HG03378 (cell line): ENCODE data around the gene COPZ1.
"Not testable (repeated sequence)": the region's sequence is repeated elsewhere in the genome, so short reads cannot be mapped to it uniquely, and the experiment has no call there.

Source experiments
- ATAC-seq: cut with Tn5 transposase; IDR thresholded peaks from one replicate; pipeline ENCODE4 v1.9.1; 2021; ENCODE audit warnings: mild to moderate bottlenecking, moderate library complexity; ENCODE audit not compliant: unreplicated experiment

The COPZ1 gene

DNA sequence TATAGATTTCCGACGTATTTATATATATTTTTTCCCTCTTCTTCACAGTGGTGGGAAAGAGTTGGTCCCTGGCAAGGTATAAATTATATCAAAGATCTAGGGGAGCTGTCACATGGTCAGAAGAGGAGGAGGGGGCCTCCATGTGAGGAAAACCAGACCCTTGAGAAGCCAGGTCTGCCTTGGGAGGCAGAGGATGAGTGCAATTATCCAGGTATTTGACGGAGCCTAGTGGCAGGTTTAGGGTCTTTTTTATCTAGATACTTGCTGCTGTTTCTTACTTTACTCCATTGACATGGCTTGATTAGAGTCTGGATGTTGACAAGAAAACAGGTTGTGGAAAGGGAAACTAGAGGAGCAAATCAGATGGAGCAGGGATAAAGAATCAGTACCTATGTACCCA is 5.5 kb downstream of the COPZ1 start:
- no peak for ATAC-seq

DNA sequence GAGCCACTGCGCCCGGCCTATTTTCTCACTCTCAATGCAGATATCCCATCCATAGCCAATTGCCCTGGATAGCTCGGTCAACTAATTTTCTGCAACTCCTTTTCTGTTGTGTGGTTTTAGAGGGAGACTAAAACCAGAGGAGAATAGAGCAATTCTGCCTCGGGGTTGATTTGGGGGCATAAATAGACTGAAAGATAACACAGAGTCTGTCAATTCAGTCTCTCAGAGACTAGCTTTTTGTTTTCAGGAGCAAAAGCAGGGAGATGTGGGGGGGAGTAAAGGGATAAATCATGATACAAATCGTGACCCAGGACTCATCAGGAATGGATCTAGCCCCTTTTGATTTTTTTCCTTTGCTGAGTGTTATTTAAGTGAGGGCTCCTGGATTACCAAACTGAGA is 6.5 kb downstream of the COPZ1 start:
- no peak for ATAC-seq

DNA sequence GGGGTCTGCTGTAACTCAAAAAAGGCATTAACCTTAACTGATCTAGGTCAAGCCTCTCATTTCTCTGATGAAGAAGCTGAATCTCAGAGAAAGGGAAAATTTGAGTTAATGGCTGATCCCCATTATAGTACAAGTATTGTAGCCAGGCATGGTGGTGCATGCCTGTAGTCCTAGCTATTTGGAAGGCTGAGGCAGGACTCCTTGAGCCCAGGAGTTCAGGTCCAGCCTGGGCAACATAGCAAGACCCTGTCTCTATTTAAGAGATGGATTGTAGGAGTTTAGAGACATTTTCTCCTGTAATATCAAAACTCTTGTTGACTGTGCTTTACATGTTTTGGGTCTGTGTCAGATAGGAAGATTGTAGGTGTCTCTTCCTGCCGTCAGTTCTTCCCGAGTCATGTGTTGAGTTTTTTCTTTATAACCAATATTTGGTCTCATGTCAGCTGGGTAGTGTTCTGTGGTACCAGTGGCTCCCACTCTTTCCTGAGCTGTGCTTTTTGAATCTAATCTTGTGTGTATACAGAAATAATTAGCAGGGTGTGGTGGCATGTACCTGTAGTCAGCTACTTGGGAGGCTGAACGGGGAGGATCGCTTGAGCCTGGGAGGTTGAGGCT is 8.6 kb downstream of the COPZ1 start:
- ATAC-seq, result no peak

DNA sequence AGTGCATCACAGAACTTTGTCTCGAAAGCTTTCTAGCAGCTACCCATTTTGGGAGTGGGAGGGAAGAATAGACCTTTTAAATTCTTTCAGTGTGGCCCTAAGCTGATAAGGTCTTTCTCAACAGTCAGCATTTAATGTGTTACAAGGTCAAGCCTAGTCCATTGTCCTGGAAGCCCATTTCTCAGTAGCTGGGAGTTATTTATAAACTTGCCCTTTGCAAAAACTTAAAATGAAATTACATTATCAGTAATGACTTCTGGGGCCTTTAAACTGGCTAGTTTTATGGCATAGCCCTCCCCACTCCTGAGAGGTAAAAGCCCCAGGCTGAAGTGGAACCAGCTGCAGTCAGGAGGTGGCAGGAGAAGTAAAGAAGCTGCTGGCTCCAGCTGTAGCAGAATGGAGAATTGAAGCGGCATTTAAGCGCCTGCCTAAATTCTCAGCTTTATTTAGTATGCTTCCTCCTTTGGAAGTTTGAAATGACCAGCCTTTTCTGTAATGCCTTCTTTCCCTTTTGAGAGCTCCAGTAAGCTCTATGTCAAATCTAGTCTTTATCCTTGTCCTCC is 12.4 kb downstream of the COPZ1 start:
- no peak for ATAC-seq

DNA sequence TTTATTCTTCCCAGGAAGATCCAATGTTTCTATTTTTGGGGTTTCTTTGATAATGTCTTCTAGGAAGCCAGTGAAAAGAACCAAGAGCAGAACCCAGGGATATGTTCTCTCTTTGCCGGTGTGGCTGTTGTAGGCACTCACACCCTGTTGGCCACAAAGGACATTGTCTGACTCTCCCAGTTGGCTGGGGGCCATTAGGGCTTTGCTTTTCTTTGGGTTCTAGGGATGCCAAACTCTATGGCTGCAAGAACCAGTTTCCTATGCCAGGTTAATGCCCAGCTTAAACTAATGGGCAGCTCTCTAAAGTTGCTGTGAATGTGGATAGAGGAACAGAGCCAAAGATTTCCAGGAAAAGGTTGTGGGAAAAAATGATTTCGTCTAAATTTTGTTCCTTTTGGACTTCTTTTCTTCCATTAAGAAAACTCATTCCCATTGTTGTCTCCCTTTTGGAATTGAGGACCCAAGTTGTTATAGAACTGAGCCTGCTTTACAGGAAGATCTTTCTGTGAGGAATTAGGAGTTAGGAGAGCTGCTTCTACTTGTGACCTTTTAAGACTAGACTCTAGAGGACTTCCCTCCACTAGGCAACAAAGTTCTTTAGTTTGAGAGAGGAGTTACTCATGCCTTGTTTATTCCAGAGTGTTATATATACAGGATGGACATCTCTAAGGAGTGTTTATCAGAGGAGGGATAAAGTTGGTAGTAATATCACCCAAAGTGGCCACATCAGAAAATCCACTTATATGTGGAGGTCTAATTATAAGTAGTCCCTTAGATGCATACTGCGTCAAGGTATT is 13.1 kb downstream of the COPZ1 start:
- ATAC-seq, result no peak

DNA sequence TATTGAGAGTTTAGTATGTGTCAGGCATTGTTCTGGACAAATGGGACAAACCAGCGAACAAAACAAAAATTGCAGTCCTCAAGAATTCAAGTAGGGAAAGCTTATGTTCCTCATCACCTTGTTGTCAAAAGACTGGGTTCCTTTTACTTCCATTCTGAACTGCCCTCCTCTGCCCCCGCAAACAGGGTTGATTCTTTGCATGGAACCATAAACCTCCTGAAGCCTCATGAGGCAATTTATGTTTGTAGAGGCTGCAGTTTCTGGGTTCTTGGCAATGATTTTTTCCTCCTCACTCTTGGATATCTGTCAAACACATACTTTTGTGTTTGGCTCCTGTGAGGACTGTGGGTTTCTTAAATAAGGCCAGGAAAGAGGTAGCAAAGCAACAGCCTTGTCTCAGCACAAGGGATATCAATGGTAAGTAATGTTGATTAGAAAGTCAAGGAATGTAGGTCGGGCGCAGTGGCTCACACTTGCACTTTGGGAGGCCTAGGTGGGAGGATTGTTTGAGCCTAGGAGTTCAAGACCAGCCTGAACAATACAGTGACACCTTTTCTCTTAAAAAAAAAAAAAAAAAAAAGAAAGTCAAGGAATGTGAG is 13.9 kb downstream of the COPZ1 start:
- no peak for ATAC-seq

DNA sequence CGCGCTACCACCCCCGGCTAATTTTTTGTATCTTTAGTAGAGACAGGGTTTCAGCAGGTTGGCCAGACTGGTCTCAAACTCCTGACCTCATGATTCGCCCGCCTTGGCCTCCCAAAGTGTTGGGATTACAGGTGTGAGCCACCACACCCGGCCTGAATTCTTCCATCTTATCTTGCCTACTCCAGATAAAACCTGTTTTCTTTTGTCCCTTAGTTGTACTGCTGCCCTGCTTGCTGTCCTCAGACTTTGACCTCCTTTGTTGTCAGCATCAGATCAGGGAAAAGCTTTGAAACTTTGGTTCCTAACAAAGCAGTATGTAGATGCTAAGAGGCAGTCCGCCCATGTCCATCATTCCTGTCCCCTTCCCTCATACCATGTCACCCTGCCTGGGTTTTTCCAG is 15.9 kb downstream of the COPZ1 start:
- no peak for ATAC-seq

DNA sequence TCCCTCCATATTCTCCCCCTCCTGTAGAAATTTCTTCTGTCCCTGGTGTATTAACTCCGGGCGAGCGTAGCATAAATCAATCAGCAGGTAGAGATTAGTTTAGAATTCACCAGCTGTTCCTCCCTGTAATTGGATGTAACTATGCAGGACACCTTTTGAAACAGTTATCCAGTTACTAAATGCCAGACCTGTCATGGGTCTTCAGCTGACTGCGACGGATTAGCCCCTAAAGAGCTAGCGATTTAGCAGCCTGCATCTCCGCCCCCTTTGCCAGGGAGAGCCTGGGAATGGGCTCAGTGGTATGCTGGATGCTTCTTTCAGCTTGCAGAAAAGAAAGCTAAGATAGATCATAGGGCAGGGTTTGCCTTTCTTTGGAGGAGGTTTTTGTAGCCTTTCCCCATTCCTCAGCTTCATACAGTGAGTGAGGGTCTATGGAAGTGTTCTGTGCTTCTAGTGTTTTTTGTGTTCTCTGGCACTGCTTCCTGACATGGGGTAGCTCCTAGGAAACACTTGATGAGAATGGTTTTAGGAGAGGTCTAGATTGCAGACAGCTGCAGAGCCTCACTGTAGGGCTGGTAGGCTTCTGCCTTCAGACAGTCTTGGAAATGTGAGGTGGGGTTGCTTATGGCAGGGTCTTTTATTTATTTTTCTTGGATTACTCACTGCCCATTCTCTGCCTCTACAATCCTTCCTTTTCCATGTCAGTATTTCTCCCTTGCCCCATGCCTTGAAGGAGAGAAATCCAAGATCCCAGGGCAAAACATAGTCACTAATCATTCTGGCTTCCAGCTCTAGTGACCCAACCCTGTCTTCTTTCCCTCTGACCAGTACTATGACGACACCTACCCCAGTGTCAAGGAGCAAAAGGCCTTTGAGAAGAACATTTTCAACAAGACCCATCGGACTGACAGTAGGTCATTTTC is 16.7 kb downstream of the COPZ1 start:
- no peak for ATAC-seq

DNA sequence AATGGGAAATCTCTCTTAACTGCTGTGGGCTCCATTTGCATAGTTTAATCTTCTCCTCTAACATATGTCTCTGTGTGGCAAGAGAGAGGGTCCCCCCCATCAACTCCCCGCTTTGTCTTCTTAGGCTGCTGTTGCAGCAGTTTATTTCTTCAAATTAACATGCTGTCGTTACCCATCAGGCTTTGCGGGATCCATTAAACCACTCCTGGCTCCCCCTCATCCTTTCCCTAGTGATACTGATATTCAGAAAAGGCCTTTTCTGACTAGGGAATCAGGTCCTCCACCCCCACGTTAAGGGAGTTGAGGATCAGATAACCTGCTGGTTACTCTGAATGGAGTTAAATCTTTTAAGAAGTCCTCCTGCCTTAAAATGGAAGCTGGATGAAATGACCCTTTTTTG is 24.1 kb downstream of the COPZ1 start:
- no peak for ATAC-seq

DNA sequence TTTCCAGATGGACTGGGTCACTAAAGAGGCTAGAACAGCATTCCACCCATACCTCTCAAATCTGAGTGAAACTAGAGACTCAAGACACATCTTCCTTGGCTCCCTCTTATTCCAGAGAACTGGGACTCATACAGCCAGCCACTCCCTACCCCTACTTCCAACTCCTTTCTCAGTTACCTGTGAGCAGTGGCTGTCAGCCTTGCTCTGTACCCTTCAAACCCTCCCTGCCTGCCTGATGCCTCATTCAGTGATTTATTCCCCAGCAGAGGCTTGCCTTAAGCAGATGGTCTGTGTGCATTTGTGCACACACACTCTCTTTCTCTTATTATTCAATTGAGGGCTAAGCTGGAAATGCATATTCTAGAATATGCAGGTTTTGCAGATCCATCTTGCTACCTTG is 24.7 kb downstream of the COPZ1 start:
- no peak for ATAC-seq

DNA sequence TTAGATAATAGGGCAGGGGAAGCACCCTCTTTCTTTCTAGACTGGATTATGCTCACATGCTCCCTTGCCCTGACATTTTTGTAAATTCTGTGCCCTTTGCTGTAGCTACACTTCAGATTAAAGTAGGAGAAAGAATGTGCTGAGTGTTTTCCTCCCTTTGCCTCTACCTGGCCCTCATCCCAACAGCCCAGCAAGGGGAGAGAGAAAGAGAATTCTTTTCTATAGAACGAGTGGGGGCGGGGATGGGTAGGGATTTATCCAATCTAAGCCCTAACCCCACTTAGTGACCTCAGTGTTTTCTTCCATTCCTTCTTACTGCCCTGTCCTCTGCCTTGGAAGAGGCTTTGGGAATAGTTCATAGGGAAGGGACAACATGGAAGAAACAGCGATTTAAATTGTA is 25.8 kb downstream of the COPZ1 start:
- ATAC-seq, result no peak

DNA sequence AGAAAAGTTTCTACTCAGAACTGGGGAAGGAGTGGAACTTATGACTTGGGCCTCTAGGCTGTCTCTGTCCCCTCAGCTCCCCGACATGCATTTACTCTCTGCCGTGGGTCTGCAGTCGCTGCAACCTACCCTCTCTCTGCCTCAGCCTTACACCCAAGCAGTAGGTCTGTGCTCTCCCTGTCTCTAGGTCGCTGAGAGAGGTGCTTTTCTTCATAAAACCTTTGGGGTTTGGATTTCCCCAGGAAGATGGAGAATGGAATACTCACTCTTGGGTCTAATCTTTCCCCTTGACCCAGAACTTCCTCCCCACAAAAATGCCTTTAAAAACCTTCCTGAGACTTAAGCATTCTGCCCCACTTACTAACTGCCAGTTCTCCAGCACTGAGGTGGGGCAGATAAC is 26.4 kb downstream of the COPZ1 start:
- no peak for ATAC-seq

DNA sequence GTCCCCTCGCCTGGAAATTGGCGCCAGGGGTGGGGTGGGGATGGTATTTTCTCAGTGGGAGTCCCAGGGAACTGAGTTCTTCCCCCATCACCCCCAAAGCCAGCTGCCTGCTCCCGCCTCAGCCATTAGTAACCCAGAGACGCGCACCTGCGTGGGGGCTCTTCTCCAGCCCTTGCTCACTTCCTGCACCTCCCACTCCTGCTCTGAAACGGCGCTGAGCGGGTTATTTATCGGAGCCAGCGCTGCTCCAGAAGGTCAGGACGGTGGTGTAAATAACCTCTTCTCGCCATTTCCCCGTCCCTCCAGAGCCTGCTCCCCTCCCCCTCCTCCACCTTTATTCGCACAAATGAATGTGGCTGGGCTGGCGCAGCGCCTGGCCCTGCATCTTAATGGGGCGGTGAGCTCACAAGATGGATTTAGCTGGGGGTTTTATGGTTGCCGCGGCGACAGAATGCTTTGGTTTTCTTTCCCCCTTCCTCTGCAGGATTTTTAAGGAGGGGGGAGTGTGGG is 27.1 kb downstream of the COPZ1 start:
- no peak for ATAC-seq

DNA sequence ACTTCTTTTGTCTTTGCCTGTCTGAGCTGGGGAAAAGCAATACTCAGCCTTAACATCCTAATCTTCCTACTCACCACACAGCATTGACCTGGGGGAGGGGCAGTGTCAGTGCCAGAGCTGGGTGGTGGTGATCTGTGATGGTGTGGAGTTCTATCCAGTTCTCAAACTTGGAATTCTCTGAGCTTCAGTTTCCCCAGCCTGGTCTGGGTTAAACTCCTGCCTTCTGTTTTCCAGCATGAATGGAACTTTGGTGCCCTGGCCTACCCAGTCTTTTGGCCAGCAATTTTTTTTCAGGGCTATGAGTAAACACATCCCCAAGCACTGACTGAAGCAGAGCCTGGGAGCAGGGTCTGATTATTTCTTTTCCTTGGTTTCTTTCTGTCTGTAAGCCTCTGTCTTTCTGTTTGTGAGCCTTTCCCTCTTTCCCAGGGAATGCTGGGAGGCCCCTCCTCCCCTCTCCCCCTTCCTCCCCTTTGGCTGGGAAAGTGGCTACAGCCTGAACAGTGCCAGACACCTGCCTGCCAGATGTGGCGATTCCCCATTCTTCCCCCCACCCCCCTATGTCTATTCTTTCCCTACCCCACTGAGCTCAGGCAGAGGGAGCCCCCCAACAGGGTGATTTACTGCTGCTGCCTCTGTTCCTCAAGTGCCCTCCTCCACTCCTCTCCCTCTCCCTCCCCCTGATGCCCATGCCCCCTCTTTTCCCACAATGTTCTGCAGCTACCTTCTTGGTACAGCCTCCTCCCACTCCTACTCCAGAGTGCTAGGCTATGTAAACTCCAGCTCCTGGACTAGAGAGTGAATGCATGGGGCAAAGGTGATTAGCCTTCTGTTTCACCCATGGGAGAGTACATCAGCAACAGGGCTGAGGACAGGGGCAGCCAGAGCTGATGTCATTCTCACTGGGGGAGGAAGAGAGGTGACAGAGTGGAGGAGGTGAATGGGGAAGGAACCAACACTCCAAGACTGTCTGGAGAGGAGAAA is 28.3 kb downstream of the COPZ1 start:
- no peak for ATAC-seq

DNA sequence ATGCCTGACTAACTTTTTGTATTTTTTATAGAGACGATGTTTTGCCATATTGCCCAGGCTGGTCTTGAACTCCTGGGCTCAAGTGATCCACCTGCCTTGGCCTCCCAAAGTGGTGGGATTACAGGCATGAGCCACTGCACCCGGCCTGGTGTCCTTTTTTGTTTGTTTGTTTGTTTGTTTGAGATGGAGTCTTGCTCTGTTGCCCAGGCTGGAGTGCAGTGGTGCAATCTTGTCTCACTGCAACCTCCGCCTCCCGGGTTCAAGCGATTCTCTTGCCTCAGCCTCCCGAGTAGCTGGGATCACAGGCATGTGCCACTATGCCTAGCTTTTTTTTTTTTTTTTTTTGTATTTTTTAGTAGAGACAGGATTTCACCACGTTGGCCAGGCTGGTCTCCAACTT is 29.3 kb downstream of the COPZ1 start:
- ATAC-seq, result not testable (repeated sequence)

DNA sequence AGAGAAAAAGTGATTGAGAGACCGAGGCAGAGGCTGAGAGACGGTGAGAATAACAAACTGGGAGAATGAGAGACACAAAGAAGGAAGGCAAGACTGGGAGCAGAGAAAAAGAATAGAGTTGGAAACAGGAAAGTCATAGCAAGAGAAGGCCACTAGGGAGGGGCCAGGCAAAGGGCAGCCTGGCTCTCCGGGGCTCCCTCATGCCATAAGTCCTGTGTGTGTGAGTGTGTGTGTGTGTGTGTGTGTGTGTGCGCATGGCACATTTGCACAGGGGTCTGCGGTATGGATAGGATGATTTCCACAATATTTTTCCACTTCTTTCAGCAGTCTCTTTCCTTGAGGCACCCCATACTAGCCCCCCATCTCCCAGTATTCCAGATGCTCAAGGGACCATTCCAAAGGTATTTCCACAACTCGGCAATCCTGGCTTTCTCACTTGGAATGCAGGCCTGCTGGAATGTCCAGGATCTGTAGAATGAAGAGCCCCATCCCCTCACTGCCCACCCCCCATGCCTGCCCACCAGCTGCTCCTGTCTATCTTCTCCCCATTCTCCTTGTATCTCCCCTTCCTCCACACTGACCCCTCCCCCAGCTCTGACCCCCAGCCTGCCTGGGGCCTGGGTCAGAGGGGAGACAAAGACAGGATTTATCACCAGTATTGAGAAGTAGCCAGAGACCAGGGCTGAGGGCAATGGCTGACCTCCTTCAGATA is 30.3 kb downstream of the COPZ1 start:
- no peak for ATAC-seq

DNA sequence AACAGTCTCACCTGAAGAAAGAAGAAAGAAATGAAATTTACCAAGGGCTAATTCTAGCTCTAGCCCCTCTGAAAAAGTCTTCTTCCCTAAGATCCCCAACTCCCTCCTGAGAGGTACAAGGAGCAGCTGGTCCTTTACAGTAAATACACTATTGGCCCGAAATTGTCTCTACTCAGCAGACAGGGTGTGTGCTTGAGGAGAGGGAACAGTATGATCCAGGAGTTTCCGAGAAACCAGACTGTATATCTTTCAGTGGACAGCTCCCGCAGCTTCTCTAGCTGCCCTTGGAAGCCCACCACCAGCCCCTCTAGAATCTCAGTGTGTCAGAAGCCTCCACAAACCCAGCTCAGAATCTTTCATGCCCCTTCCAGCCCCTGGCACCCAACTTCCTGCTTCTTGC is 31.3 kb downstream of the COPZ1 start:
- no peak for ATAC-seq

DNA sequence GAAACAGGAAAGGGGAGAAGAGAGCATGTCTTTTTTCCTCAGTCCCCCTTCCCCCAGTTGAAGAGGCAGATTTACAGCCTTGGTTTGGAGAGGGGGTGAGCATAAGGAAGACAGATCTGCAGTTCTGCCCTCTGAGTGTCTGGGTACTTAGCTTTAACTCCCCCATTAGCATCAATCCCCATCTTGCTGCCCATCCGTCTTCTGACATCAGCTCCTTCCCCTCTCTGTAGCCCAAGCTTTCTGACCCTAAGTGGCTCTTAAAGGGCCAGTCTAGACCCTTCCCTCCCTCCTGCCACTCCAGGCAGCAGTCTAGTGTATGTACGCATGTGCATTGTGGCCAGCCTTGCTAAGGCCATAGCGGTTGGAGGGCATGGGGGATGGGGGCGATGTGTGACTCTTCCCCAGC is 32.0 kb downstream of the COPZ1 start:
- no peak for ATAC-seq
